CD4-positive, alpha-beta T cell treated with Interleukin-1 beta for 1 hour (primary cell): Measurements from ENCODE around the gene NCOR2.

Experiments
- DNase-seq, 2 donors: peaks; one replicate each; pipeline ENCODE4 v3.0.0-alpha.2; 2020 to 2022

NCOR2 gene

GRCh38 chr12:124543052-124543589, 24.3 kb downstream of the NCOR2 start:
- DNase-seq, result peak; percentile 45 to 66

- DNase-seq, result no peak
These were observed 25.1 kb downstream of the NCOR2 start for GRCh38 chr12:124542021-124542949.

- no peak for DNase-seq
These were observed 26.1 kb downstream of the NCOR2 start for GRCh38 chr12:124541322-124541721.

GRCh38 chr12:124539084-124540041, 28.0 kb downstream of the NCOR2 start:
- no peak for DNase-seq

- DNase-seq, result no peak
These were observed 29.0 kb downstream of the NCOR2 start for GRCh38 chr12:124538194-124539082.

DNA sequence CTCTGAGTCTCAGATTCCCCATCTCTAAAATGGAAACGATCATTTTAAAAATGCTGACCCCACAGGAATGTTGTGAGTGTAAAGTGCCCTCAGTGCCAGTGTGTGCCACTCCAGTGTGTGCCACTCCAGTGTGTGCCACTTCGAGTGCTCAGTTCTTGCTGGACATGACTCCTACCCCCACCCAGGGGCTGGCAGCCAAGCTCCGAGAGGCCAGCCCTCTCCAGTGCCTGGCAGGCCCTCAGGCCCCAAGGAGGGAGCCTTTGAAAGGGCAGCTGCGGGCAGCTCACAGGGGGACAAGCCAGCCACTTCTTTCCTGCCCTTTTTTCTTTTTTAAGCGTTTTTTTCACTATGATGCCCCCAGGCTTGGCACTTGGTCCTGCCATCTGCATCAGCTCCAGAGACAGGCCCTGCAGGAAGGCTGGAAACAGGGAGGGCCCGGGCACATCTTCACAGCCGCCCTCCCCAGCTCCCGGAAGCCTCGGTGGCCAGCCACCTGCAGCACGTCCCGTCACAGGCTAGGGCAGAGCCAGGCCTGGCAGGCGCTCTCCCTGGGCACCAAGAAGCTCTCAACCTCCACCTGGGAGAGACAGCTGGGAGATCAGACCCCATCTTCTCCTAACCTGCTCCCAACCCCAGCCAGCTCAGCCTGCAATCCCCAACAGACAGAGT, 29.8 kb downstream of the NCOR2 start:
- no peak for DNase-seq

GRCh38 chr12:124536641-124537040, 30.8 kb downstream of the NCOR2 start:
- no peak for DNase-seq

GRCh38 chr12:124534776-124535740, 32.4 kb downstream of the NCOR2 start:
- DNase-seq, result no peak

GRCh38 chr12:124533456-124533855, 34.0 kb downstream of the NCOR2 start:
- no peak for DNase-seq

- no peak for DNase-seq
These were observed 34.4 kb downstream of the NCOR2 start for GRCh38 chr12:124532967-124533366.

GRCh38 chr12:124532331-124532750, 35.1 kb downstream of the NCOR2 start:
- no peak for DNase-seq

DNA sequence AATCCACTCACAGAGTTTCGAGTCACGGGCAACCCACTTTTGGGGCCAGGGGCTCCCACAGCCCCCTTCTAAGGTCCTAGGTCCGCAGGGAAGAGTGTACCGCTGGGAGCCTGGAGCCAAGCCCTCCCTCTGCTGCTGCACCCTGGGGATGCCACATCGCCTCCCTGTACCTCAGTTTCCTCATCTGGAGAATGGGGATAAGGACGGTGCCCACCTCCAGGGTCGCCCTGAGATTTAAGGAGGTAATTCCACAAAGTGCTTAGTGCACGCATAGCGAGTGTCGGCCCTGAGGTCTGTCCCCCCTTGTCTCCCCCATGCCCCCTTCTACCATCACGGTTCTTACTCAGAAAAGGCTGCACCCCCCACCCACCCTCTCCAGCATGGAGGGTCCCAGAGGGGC, 35.5 kb downstream of the NCOR2 start:
- DNase-seq, result no peak

DNA sequence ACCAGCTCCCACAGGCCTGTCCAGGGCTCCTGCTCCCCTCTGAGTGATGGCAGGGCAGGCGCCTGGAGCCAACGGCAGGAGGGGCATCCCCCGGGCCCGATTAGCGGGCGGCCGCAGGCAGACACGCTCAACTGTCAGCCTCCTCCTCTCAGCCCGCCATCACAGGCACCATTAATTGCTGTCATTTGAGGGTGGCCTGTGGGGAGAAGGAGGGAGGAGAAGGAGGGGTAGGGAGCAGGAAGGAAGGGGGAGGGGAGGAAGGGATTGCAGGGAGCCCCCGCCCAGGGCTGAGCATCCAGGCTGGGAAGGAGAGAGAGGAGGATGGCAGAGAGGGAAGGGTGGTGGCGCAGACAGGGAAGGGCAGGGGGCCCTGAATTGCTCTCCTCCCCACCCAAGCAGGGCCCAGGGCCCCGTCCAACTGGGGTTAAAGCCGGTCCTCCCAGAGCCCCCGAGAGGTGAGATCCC, 36.1 kb downstream of the NCOR2 start:
- no peak for DNase-seq

DNA sequence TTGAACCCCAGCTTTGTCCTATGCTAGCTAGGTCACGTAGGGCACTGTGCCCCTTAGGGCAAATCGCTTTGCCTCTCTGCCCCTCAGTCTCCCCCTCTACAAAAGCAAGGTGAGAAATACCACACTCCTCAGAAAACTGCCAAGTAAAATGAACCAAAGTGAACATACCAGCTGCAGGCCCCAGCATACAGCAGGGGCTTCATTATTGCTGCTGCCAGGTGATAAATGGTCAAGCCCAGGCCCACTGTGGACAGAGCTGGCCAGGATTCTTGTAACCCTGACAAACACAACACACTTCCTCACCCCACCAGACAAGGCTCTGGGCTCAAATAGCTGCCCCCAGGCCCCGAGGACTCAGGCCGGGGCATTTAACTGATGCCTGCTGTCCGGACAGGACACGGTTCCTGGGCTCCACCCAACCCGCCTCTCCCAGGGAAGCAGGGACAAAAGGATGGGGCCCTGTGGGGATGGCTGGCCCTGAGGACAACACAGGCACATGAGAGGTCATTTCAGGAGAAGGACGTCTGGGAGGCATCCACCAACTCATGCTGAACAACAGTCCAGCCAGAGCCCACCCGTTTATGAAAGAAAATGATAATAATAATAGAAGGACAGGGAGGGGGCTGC, 36.7 kb downstream of the NCOR2 start:
- no peak for DNase-seq

- no peak for DNase-seq
These were observed 37.7 kb downstream of the NCOR2 start for GRCh38 chr12:124529565-124530276.

DNA sequence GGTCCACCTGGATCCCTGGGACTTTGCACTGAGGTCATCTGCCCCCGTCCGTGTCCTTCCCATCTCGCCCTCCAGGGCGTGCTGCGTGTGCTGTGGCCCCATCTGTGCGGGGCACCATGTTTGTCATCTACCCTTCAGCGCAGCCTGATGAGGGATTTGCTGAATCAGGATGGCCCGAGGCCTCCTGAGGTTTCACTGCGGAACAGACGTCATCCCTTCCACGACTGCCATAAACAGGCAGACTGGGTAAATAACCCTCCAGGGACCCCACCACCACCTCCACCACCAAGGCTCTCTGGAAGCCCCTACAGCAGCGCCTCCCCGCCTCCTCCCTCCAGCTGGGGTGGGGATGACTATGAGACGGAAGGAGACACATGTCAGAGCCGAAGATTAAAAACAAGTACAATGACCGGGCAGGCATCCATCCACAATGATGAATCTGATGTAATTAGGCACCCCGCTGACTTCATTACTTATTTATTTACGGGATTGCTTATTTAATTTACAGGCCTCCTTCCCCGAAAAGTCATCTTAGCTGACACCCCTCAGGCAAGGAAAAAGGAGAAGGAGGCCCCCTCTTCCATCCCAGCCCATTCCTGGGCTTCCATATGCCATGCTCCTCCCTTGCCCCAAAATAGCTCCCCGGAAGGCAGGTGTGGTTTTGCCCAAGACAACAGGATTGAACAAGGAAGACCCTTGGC, 39.4 kb downstream of the NCOR2 start:
- DNase-seq, result no peak

DNA sequence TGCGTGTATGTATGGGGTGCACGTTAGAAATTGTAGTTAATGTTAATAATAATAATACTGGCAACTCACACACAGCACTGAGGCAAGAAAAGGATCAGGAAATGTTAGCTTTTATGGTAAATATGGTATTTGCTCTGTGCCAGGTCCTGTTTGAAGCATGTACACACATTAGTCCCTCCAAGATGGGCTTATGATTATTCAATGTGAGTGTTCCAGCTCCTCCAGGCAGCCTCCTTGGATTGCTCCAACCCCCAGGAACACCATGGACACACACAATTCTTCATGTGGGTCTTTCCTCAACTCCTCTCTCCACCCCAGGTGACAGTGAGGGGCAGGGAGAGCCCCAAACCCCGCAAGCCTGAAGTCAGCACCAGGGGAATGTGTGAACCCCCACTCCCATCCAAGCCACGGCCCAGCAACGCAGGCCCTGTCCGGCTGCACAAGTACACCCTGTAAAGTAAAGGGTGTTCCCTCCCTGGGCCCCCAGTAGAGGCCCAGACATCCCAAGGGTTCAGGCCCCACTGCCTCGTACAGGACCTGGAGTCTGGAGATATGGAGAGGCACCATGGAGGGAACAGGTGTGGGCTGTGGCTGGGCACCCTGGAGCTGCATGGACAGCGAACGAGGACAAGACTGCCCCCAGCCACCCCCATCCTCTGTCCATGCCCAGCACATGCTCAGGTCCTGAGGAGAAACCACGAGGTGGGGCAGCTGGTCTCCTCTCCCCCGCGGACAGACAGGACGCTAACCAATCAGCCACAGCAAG, 41.3 kb downstream of the NCOR2 start:
- no peak for DNase-seq

- no peak for DNase-seq
These were observed 42.0 kb downstream of the NCOR2 start for GRCh38 chr12:124525455-124525854.
